GM19351 (cell line): ENCODE data around the gene STAM.

ENCODE experiments used
- ATAC-seq: cut with Tn5 transposase; IDR thresholded peaks from one replicate; pipeline ENCODE4 v1.9.1; 2021; ENCODE audit warnings: mild to moderate bottlenecking, moderate library complexity; ENCODE audit not compliant: unreplicated experiment

The STAM gene

DNA sequence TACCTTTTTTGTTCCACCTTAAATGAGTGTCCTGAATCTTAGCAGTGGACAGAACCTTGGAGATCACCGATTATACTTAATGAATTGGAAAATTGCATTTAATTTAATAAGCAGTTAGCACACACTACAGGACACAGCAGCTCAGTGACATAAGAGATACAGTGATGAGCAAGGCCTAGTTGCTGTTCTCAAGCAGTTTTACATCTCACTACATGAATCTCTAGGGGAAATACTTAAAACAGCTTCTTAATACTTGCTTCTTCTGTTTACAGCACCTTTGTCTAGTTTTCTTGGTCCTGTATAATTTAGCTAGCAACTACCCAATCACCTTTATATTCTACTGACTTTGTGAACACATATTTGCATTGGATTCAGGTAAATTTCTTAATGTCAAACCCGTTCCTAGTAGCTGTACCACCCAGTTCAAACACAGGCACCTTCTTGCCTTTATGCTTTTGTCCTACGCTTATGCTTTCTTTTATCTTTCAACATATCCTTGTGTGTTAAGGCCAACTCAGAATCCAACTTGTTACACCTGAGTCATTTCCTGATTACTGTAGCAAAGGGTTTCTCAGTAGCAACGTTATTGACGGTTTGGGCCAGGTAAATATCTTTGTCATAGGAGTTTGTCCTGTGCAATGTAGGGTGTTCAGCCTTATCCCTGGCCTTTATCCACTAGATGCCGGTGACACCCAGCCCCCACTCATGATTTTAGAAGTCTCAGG is 1.8 kb downstream of the STAM start:
- no peak for ATAC-seq

DNA sequence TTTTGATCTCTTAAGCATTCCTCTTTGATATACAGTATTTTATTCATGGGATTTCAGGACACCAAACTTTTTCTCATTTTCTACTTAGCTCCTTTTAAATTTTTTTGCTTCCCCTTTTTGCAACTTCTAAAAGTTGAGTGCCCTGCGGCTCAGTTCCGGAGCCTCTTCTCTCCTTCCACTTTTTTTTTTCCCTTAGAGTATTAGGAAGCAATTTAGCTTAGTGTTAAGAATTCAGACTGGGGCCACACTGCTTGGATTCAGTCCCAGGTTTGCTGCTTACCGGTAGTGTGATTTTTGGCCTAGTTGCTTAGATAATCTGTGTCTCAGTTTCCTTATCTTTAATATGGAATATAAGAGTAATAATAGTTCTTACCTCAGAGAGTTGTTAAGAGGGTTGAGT is 3.4 kb downstream of the STAM start:
- no peak for ATAC-seq

- ATAC-seq = no peak
Measured at GRCh38 chr10:17648243-17649035, 4.5 kb downstream of the STAM start.

DNA sequence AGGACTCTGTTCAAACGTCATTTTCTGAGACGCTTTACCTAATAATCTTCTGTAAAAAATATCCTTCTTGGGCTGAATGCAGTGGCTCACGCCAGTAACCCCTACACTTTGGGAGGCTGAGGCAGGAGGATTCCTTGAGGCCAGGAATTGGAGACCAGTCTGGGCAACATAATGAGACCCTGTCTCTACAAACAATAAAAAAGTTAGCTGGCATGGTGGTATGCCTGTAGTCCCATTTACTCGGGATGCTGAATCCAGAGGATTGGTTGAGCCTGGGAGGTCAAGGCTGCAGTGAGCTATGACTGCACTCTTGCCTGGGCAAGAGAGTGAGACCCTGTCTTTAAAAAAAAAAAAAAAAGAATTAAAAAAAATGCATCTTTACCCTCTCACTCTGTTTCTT is 5.1 kb downstream of the STAM start:
- no peak for ATAC-seq

DNA sequence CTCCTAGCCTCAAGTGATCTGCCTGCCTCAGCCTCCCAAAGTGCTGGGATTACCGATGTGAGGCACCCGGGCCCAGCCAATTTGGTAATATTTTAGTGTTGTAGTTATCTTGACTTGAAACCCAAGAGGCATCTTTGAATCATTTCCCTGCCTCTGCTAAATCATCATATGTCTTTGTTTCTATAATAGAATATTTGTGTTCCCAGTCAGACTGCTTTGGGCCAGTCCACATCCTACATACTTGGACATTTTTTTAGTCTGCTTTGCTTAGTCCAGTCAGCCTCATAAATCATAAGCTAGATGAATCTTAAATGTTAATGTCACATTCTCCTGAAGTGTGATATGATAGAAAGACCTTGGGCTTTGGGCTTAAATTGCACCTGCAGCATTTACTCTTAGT is 5.9 kb downstream of the STAM start:
- no peak for ATAC-seq

GRCh38 chr10:17650416-17650815 is 6.5 kb downstream of the STAM start:
- ATAC-seq = no peak

- no peak for ATAC-seq
Measured at GRCh38 chr10:17651896-17652295, 7.9 kb downstream of the STAM start.

- ATAC-seq = no peak
Measured at GRCh38 chr10:17652585-17652984, 8.6 kb downstream of the STAM start.

DNA sequence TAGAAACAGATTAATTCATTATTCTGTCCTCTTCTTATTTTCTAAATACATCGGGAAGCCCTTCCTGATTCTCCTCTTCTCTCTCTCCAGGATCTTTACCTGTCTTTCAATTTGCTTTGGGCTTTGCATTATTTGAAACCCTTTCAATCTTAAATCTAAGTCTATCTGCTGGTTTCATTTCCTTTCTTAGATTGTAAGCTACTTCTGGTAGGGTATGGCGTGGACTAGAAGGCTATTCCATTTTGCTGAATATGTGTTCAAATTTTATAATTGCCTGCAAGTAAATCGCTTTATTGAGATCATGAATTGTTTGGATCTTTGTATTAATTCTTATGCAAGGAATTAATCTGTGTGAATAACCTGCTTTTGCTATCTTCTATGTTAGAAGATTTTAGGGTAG is 11.1 kb downstream of the STAM start:
- peak; percentile 26 for ATAC-seq

DNA sequence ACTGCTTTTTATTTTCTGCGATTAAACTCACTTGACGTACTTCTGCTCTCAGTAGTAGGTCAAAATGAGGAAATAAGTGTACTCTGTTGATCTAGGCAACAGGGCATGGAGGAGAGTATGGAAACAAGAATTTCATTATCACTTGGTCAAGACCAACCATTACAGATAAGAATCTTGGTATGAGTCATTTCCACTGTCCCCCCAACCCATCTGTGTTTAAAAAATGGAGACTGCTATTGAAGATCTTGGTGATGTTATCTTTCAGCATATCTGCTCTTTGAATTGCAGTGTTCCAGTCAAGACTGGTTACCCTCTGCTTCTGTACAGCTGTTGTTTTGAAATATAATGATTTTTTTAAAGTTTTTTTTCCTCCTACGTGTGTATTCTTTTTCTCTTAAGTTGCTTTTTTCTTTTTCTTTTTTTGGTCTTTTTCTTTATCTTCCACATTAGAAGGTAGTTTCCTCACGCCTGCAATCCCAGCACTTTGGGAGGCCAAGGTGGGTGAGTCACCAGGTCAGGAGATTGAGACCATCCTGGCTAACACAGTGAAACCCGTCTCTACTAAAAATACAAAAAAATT is 11.7 kb downstream of the STAM start:
- peak; percentile 88 for ATAC-seq

- ATAC-seq = no peak
Measured at GRCh38 chr10:17657103-17657500, 13.2 kb downstream of the STAM start.

DNA sequence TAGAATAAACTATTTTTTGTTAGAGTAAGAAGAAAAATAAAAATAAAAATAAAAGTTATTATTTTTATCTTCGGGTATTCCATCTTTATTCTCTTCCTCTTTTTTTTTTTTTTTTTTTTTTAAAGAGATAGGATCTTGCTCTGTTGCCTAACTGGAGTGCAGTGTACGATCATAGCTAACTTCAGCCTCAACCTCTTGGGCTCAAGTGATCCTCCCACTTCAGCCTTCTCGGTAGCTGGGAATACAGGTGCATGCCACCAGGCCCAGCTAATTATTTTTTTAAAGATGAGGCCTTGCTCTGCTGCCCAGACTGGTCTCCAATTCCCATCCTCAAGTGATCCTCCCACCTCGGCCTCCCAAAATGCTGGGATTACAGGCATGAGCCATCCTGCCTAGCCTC is 15.4 kb downstream of the STAM start:
- no peak for ATAC-seq

DNA sequence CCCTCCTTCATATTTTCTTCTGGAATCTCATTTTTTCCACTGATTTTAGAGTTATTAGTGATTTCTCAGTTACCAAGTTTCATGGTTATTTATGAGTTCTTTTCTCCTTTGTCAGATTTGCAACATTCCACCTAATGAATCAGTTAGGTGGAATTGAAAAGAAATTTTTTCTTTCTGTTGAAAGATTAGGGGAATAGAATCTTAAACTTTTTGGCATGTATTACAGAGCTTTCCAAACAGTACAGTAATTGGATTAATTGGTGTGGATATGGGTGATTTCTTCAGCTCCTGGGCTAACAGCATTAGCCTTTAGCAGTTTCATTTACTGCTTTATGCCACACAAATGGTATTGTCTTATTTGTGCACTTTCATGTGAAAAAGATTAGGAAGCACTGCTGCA is 17.0 kb downstream of the STAM start:
- no peak for ATAC-seq

DNA sequence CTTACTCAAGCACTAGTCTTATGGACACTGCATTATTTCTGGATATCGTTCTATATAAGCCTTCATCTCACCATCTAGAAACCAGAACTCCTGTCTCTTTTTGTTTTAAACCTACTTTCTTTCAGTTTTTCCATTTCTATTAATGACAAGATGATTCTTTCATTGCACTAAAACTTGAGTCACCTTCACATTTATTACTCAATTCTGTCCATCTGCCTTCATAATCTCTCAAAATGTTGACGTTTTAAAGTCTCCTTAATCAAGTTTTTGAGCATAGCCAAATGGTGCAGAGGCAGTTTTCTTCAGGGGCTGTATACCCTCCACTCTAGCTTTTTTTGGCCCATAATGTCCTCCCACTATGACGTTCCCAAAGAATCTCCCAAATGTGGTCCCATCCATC is 17.6 kb downstream of the STAM start:
- ATAC-seq = no peak

DNA sequence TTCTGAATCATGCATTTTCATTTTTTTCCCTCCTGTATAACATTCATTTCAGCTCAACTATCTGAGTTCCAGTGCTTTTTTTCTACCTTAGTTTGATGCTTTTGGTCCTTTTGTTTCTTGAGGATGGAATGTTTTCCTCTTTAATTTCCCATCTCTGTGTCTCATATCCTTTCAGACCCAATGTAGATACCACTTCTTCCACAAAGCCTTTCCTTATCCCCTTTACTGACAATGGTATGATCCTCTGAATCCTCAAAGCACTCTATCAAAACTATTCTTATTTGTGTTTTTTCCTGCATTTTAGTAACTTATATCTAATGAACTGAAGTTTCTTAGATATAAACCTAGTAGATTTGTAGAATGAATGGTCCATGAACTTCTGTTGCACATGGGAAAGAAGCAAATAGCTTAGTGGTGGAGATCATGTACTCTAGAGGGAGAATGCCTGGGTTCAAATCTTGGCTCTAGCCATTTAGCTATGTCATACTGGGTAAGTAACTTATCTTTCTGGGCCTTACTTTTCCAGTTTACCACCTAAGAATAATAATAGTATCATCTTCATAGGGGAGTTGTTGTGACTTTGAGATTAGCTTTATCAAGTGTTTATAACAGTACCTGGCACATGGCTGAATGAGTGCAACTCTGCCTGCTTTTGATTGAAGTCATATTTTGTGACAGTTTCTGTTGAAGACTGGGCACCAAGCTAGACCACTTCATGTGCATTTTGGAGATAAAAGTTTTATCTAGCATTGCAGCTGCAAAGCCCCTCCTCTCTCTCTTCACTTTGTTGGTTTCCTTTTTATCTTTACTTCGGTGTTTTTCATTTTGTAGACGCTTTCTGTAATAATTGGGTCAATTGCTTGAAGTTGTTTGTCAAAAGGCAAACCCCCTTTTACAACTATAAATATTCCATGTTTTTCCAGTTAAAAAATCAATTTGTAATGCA is 18.5 kb downstream of the STAM start:
- no peak for ATAC-seq

GRCh38 chr10:17663450-17663849 is 19.5 kb downstream of the STAM start:
- ATAC-seq = no peak

GRCh38 chr10:17665747-17666146 is 21.8 kb downstream of the STAM start:
- no peak for ATAC-seq

DNA sequence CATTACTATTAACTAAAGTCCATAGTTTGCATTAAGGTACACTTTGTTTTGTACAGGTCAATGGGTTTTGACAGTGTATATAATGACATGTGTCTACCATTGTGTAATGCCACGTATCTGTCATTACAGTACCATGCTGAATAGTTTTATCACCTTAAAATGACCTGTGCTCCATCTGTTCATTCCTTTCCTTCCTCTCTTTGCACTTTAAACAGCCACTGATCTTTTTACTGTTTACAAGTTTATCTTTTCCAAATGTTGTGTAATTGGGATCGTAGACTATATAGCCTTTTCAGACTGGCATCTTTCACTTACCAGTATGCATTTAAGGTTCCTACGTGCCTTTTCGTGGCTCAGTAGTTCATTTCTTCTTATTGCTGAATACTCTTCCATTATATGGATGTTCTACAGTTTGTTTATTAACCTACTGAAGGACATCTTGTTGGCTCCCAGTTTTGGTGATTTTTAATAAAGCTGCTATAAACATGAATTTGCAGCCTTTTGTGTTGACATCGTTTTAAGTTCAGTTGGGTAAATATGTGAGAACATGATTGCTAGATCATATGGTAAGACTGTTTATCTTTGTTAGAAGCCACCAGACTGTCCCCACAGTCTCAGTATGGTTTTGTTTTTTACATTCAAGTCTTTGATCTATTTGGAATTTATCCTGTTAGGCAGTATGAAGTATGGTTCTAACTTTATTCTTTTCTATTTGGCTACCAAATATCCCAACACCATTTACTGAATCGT is 24.7 kb downstream of the STAM start:
- peak; percentile 18 for ATAC-seq

DNA sequence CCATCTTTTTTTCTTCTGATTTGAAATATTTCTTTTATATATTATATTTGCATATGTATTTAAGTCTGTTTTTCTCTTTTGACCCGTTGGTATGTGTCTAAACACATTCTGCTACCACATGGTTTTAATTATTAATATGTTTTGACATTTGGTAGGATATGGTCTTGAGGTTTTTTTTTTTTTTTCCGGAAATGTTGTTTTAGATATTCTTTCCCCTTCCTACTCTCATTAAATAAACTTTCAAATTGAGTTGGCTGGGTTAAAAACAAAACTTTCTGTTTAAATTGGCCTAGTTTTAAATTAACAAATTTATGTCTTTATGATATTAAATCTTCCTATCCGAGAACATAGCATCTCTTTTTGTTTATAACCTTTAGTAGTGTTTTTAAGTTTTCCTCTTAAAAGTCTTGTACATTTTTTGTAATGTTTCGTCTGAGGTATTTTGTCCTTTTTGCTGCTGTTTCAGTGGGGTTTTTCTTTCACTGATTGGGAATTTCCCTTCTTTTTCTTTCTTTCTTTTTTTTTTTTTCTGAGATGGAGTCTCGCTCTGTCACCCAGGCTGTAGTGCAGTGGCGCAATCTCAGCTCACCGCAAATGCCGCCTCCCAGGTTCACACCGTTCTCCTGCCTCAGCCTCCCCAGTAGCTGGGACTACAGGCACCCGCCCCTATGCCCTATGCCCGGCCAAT is 25.4 kb downstream of the STAM start:
- peak; percentile 65 for ATAC-seq

DNA sequence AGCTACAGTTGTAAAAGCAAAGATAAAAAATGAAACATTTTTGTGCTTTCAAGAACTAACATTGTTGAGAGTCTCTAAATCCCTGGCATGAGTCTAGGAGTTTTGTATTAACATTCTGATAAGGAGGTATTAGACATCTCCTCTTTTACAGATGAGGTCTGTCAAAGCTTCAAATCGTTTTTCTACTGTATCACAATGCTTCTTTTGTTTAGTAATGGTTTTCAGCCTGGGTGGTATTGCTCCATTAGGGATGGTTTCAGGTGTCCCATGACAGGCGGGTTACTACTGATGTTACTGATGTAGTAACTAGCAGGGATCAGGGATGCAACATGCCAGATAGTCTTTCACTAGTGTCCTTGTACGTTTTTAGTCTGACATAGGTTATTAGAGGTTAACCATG is 27.4 kb downstream of the STAM start:
- no peak for ATAC-seq
